COR-L47 (cell line): ENCODE results near the gene PLAU.
"Not testable (repeated sequence)": the region's sequence is repeated elsewhere in the genome, so short reads cannot be mapped to it uniquely, and the experiment has no call there.

Experiments used
- DNase-seq: peaks from one replicate; lab custom pipeline; 2025; lab: John Stamatoyannopoulos, UW

PLAU gene

DNA sequence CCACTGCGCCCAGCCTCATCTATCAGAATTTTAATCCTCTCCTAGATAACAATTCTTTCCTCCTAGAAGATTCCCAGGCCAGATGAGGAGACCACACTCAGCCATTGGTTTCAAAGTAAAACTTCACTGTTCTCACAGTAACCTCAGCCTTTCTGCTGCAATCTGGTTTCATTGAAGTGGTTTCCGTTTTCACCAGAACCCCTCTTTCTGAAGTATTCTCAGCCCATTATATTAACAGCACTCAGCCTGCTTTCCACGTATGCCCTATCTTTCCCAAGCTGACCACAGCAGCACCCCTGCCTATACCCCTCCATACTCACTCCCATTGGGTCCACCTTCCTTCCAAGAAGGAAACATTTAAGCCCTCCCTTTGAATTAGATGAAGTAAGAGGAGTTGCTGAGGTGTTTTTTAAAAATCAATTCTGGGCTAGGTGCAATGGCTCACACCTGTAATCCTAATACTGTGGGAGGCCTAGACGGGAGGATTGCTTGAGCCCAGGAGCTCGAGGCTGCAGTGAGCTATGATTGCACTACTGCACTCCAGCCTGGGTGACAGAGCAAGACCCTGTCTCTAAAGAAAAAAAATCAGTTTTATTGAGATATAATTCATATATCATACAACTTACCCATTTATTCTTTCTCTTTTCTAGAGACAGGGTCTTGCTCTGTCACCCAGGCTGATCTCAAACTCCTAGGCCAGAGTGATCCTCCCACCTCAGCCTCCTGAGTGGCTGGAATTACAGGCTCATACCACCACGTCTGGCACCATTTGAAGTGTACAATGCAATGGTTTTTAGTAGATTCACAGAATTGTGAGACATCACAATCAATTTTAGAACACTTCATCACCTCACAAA, 11.3 kb downstream of the PLAU start:
- no peak for DNase-seq

DNA sequence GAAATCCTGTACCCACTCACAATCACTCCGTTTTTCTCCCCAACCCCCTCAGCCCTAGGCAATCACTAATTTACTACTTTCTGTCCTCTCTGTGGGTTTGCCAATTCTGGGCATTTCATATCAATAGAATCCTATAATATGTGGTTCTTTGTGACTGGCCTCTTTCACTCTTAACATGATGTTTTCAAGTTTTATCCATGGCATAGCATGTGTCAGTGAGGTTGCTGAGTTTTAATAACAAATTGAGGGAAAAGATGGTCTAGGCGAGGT, 11.9 kb downstream of the PLAU start:
- DNase-seq: no peak

DNA sequence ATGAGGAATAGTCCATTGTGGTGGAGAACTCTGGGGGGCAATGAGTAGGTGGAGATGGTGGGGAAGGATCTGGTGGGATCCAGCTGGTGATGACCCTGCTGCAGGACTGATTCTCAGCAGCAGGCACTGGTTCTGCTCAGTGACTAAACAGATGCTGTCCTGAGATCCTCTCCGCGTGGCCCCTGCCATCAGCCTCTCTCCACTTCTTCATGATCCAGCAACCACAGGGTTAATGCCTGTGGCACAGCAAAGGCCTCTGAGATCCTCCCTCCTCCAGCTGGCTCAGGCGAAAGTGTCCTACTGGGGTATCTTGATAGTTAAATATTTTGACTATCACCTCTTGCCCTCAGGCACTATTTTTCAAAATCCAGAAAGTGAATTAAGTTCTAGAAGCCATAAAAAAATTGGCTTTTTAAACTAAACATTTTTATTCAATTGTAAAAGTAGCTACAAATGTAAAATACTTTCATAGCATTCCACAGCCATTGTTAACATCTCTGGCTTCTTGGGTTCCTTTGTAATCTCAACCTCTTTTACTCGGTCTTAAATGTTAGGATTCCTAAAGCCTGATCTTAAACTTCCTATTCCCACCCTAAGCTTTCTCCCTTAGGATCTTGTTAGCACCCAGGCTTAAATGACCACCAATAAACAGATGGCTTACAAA, 13.1 kb downstream of the PLAU start:
- DNase-seq: no peak

DNA sequence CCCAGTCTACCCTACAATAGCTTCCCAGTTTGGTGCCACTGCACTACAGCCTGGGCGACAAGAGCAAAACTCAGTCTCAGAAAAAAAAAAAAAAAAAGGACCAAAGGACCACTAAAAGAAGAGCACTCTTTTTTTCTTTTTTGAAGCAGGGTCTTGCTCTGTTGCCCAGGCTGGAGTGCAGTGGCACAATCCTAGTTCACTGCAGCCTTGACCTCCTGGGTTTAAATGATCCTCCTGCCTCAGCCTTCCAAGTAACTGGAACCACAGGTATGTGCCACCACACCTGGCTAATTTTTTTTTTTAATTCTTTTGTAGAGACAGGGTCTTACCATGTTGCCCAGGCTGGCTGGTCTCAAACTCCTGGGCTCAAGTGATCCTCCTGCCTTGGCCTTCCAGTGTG, 14.0 kb downstream of the PLAU start:
- DNase-seq: no peak

DNA sequence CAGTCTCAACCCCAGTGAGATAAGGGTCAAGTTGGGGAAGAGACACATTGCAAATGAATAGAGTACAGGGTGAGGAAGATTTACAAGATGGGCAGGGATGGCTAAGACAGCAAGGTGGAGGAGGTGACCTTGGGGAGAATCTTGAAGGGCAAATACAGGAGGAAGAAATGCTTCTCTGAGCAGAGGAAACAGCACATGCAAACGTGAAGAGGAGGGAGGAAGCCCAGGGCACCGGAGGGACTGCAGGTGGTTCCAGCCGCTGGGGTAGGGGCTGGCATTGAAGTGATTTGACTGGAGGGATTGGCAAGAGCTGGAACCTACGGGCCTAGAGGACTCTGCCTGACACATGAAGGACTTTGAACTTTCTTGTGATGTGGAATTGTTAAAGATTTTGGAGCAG, 14.6 kb downstream of the PLAU start:
- no peak for DNase-seq

DNA sequence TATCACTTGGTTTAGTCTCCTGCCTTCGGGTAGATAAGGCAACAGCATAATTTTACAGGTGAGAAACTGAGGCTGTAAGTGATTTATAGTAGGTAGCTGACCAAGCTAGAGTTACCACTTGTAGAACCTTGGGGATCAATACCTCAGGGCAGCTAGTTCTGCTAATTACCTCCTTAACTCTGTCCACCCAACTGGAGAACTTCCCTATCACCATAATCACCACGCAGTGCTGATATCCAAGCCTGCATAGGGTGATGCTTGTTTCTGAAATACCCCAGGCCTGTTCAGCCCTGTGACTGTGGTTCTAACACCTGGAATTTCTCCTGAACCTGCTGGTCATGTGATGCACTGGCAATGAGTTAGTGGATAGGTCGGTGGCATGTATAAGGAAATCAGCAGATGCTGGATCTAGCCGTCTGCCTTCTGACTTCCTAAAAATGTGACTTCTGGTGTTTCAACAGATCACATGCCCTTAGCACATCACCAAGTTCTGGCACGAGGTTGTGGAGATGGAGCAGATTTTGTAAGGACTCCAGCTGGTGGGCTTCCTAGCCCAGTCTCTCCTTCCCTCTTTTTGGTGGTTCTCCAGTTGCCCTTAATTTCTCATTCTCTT, 15.3 kb downstream of the PLAU start:
- no peak for DNase-seq

DNA sequence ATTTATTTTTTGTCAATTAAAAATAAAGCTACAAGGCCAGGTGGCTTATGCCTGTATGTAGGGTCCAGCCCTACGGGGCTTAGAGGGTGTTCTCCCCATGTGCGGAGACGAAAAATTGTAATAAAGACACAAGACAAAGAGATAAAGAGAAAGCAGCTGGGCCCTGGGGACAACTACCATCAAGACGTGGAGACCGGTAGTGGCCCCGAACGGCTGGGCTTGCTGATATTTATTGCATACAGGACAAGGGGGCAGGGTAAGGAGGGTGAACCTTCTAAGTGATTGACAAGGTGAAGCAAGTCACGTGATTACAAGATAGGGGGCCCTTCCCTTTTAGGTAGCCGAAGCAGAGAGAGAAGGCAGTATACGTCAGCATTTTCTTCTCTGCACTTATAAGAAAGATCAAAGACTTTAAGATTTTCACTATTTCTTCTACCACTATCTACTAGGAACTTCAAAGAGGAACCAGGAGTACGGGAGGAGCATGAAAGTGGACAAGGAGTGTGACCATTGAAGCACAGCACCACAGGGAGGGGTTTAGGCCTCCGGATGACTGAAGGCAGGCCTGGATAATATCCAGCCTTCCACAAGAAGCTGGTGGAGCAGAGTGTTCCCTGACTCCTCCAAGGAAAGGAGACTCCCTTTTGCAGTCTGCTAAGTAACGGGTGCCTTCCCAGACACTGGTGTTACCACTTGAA, 19.8 kb downstream of the PLAU start:
- DNase-seq: not testable (repeated sequence)

DNA sequence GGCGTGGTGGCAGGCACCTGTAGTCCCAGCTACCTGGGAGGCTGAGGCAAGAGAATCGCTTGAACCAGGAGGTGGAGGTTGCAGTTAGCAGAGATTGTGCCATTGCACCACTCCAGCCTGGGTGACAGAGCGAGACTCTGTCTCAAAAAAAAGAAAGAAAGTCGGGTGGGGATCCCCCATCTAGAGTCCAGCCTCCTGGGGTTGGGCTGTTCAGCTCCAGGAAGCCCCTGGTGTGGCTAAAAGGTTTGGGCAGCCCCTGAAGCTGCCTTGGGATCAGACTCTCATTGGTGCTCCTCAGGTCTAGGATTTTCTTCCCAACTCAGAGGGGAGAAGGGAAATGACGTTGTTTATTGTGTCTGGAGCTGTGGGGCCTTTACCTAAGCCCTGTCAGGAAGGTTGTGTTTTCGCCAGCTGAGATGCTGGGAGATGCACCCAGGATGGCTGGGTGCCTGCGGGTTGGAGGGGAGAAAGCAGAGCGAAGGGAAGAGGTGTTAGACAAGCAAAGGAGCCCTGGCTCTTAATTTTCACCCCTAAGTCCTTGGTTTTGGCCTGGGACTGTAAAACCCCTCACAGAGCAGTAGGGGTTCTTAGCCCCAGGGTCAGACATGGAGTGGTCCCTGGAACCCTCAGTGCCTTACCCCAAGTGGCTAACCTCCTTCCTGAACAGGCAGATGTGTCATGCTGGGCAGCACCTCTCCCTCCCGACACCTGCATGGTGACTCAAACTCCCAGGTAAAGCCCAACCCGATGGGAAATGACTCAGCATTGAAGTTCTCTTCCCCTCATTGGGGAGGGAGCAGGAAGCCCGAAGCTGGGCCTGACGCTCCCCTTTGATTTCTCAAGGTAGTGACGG, 21.1 kb downstream of the PLAU start:
- DNase-seq: no peak

DNA sequence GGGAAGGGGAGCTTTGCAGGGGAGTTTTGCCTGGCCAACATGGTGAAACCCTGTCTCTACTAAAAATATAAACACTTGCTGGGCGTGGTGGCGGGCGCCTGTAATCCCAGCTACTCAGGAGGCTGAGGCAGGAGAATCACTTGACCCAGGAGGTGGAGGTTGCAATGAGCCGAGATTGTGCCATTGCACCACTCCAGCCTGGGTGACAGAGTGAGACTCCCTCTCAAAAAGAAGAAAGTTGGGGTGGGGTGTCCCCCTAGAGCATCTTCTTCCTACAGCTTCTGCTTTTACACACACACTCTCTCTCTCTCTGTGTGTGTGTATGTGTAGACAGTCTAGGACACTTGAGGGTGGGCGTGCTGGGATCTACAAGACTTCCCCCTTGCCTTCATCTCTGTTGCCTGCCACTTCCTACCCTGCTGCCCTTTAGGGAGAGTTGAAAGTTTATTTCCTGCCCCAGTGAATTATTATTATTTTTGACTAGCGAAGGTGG, 21.7 kb downstream of the PLAU start:
- DNase-seq: no peak

DNA sequence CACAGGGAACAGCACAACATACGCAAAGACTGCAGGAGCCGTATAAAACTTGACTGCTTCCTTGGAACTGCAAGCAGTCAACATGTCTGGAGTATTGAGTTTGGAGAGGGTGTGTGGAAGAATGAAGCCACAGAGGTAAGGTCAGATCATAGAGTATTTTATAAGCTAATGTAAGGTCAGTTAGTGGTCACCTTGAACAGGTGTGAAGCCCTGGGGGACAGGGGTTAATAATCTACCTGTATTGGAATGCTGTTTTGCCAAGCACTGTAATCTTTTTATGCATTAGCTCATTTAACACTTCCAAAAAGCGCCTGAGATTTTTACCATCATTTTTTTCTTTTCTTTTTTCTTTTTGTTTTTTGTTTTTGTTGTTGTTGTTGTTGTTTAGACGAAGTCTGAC, 23.1 kb downstream of the PLAU start:
- no peak for DNase-seq

DNA sequence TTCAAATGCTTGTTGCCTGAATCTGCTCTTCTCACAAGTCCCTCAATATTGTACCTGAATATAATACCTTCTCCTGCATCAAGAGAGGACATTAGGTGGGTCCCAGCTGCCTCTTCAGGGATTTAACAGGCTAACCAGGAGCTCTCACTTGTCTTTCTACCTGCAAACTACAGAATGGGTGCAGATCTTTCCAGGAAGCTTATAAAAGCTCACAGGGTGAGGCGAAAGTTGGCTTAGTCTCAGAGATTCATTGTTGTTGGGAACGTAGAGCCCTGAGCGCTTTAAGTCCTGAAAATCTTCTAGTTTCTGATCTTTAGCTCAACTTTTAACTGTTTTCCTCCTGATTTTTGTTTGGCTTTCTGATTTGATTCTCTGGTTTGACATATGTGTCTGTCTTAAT, 25.0 kb downstream of the PLAU start:
- no peak for DNase-seq

DNA sequence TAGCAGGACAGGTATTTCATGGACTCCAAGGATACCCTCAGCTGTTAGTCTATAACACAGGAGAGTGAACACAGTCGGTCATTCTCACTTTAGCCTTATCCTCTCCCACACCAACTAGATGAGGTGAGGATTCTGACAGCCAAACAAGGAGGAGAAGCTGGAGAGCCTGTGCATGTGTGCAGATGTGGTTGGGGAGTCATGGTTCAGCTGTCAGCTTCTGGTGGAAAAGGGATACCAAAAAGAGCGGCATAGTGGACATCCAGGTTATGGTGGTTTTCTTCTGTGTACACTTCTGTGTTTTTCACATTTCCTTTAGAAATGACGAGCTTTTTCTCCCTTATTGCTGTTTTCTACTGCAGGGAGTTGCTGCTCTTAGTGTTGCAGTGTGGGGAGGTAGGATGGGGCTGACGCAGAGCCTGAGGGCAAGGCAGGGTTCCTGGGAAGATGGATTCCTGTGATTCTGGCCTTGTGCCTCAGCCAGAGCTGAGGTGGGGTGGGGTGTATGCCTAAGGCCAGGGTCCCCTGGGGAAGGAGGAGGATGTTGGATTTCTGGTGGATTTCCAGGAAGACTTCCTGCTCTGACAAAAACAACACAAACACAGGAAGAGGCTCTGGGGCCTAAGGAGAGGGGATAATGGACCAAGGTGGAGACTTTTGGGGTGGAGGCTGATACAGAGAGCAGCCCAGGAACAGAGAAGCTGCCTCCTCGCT, 26.6 kb downstream of the PLAU start:
- DNase-seq: no peak

DNA sequence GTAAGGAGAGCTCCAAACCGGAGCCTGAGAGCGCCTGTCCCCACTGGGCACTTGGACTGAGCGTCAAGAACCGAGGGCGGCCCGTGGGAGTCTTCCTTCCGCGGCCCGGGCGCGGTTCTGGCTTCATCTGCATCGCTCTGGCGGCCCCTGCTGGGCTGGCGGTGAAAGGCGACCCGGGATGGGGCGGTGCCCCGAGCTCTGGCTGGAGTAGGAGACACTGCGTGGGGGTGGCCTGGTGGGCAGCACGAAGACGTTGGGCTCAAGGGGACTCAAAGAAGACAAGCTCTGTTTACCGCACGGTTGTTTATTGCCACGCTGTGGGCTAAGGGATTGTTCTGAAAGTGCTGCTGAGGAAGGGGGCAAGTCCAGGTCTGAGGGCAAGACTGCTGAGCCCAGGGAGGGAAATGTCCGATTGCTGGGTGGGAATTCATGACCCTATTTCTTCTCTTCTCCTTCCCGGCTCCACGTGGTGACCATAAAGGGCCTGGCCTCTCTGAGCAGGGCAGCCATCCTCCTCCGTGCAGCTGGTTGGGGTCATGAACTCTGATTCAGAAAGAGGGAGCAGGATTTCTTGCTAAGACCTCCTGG, 29.8 kb downstream of the PLAU start:
- no peak for DNase-seq

DNA sequence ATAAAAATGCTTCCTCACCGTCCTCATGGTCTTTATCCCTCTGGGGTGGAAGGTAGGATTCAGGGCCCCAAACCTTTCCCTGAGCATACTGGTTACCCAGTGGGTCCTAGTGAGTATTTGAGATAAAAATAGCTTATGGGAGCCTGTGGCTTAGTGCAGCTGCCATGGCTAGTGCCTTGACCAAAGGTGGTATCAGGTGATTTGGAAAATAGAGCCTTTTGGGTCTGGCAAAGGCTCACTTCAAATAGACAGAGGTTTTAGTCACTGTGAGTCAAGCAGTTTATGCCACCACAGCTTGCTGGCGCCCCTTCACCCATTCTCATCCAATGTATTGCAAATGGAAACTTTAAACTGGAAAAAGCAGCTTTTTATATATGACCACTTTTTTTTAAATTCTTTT, 30.4 kb downstream of the PLAU start:
- no peak for DNase-seq

DNA sequence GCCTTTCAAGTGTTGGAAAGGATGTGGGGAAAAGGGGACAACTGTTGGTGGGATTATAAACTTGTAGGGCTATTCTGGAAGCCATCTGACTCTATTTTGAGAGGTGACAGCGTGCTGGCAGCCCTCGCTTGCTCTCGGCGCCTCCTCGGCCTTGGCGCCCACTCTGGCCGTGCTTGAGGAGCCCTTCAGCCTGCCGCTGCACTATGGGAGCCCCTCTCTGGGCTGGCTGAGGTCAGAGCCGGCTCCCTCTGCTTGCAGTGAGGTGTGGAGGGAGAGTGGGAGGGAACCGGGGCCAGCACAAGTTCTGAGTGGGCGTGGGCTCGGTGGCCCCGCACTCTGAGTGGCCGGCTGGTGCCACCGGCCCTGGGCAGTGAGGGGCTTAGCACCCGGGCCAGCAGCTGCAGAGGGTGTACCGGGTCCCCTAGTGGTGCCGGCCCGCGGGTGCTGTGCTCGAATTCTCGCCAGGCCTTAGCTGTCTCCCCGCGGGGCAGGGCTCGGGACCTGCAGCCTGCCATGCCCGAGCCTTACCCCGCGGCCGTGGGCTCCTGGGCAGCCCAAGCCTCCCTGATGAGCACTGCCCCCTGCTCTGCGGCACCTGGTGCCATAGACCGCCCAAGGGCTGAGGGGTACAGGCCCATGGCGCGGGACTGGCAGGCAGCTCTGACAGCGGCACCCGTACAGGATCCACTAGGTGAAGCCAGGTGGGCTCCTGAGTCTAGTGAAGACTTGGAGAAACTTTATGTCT, 33.6 kb downstream of the PLAU start:
- DNase-seq: no peak

DNA sequence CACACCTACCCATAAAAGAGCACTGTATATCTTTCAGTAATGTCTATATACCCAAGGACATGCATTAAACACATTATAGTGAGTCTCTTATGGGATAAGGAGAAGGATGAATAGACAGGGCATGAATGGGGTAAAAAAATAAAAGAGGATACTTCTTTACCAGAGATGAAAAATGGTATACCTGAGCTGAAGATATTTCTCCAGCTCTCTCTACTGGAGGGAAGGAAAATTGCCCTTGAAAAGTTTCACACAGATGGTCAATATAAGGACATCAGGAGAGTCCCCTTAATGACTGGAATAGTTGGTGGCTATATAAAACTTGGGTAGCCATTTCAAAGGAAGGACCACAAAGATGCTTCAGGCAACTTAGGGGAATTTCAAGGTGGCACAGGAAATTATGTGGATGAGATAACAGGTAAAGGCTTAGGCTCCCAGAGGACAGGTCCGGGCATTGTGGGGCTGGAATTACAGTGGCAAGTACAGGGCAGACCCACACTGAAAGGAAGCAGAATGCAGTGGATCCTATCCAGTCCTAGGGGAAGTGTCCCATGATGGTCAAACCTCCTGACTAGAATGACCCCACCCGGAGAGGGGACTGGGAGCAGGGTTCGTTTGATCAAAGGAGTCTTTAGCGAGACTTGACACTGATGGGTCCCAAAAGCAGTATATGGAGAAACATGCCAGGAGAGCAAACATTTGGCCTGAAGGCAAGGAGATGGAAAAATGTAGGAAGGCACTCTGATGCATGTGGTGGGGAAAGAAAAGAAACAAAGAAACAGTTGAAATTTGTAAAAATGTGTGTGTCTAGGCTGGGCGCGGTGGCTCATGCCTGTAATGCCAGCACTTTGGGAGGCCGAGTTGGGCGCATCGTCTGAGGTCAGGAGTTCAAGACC, 35.6 kb downstream of the PLAU start:
- no peak for DNase-seq

DNA sequence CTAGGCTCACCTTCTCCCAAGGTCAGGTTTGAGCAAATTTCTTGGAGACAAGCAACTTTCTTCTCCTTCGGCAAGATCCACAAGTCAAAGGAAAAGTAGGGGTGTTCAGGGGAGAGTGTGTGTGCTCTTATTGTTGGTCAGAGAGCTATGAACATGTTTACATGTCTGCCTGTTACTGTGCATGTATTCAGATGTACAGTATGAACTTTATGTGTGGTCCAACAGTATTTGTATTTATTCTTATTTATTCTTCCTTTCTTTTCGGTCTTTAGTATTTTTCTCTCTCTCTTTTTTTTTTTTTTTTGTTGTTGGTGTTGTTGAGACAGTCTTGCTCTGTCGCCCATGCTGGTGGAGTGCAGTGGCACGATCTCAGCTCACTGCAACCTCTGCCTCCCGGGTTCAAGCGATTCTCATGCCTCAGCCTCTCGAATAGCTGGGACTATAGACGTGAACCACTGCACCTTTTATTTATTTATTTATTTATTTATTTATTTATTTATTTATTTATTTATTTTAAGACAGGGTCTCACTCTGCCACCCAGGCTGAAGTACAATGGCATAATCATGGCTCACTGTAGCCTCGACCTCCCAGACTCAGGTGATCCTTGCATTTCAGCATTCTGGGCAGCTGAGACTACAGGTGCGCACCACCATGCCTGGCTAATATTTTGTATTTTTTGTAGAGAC, 38.2 kb downstream of the PLAU start:
- no peak for DNase-seq
